GM18951 (cell line): ENCODE results near the gene SPSB3.

ENCODE experiments used
- POLR2A ChIP-seq: IDR thresholded peaks from 4 replicates; pipeline ENCODE4 v1.6.1; 2011; ENCODE audit warnings: mild to moderate bottlenecking; ENCODE audit not compliant: insufficient read length, insufficient read depth; ENCODE audit errors: extremely low read depth
- in situ Hi-C: fragments of 300-500 bp; cut with MboI; formaldehyde crosslinking; loops from one replicate; pipeline ENCODE4 v1.12.0; 2022; ENCODE audit warnings: low sequenced_read_pairs, mixed read lengths, inconsistent platforms; ENCODE audit not compliant: unreplicated experiment

The SPSB3 gene

GRCh38 chr16:1780677-1781072 is 1.7 kb downstream of the SPSB3 start:
- TF ChIP-seq POLR2A: no peak
- in situ Hi-C loops: no loop called here

- TF ChIP-seq POLR2A: no peak
- in situ Hi-C loops: no loop called here
Observed at GRCh38 chr16:1779741-1780676, 2.4 kb downstream of the SPSB3 start.

GRCh38 chr16:1779234-1779701 is 3.1 kb downstream of the SPSB3 start:
- in situ Hi-C loops: no loop called here
- no peak for TF ChIP-seq POLR2A

GRCh38 chr16:1778200-1779179 is 3.9 kb downstream of the SPSB3 start:
- in situ Hi-C loops: no loop called here
- no peak for TF ChIP-seq POLR2A

- TF ChIP-seq POLR2A: no peak
- in situ Hi-C loops: no loop called here
Observed at GRCh38 chr16:1777375-1778199, 4.8 kb downstream of the SPSB3 start.

GRCh38 chr16:1776991-1777374 is 5.4 kb downstream of the SPSB3 start:
- in situ Hi-C loops: no loop called here
- TF ChIP-seq POLR2A: no peak

GRCh38 chr16:1776672-1776955 is 5.8 kb downstream of the SPSB3 start:
- peak; percentile 9 for TF ChIP-seq POLR2A
- in situ Hi-C loops: no loop called here

- in situ Hi-C loops: no loop called here
Observed at GRCh38 chr16:1775846-1776671, 6.3 kb downstream of the SPSB3 start.

GRCh38 chr16:1775006-1775845 is 7.1 kb downstream of the SPSB3 start:
- in situ Hi-C loops: no loop called here
- no peak for TF ChIP-seq POLR2A

More at GRCh38 chr16:1775846-1776671, 6.3 kb downstream of the SPSB3 start:
- no peak for TF ChIP-seq POLR2A

GRCh38 chr16:1774448-1774780 is 8.0 kb downstream of the SPSB3 start:
- no peak for TF ChIP-seq POLR2A
- in situ Hi-C loops: no loop called here

GRCh38 chr16:1773703-1774447 is 8.5 kb downstream of the SPSB3 start:
- in situ Hi-C loops: no loop called here
- no peak for TF ChIP-seq POLR2A
